GM18909 (cell line): ENCODE data around the gene TMEM163.

ENCODE experiments used
- ATAC-seq: cut with Tn5 transposase; IDR thresholded peaks from one replicate; pipeline ENCODE4 v1.9.1; 2021; ENCODE audit warnings: mild to moderate bottlenecking; ENCODE audit not compliant: unreplicated experiment, poor library complexity

Gene TMEM163

GRCh38 chr2:134446383-134447017 is 272.3 kb downstream of the TMEM163 start:
- ATAC-seq, result no peak

- no peak for ATAC-seq
Measured at GRCh38 chr2:134445985-134446382, 272.8 kb downstream of the TMEM163 start.

- no peak for ATAC-seq
Measured at GRCh38 chr2:134445116-134445515, 273.7 kb downstream of the TMEM163 start.

GRCh38 chr2:134443814-134444480 is 274.9 kb downstream of the TMEM163 start:
- ATAC-seq, result no peak

- ATAC-seq, result no peak
Measured at GRCh38 chr2:134441153-134441863, 277.5 kb downstream of the TMEM163 start.

GRCh38 chr2:134440336-134440909 is 278.4 kb downstream of the TMEM163 start:
- ATAC-seq, result no peak

GRCh38 chr2:134438371-134438770 is 280.4 kb downstream of the TMEM163 start:
- ATAC-seq, result no peak

GRCh38 chr2:134436706-134437105 is 282.1 kb downstream of the TMEM163 start:
- ATAC-seq, result no peak

GRCh38 chr2:134435936-134436335 is 282.9 kb downstream of the TMEM163 start:
- ATAC-seq, result no peak

- no peak for ATAC-seq
Measured at GRCh38 chr2:134435505-134435904, 283.3 kb downstream of the TMEM163 start.

GRCh38 chr2:134433979-134434378 is 284.8 kb downstream of the TMEM163 start:
- ATAC-seq, result no peak

- no peak for ATAC-seq
Measured at GRCh38 chr2:134433469-134433868, 285.3 kb downstream of the TMEM163 start.

GRCh38 chr2:134432435-134432883 is 286.3 kb downstream of the TMEM163 start:
- no peak for ATAC-seq

GRCh38 chr2:134431838-134432434 is 286.9 kb downstream of the TMEM163 start:
- ATAC-seq, result no peak

GRCh38 chr2:134429886-134430285 is 288.9 kb downstream of the TMEM163 start:
- no peak for ATAC-seq

- no peak for ATAC-seq
Measured at GRCh38 chr2:134426721-134427120, 292.1 kb downstream of the TMEM163 start.

GRCh38 chr2:134425724-134426496 is 292.9 kb downstream of the TMEM163 start:
- ATAC-seq, result no peak

- ATAC-seq, result no peak
Measured at GRCh38 chr2:134421556-134422328, 297.1 kb downstream of the TMEM163 start.

GRCh38 chr2:134420920-134421319 is 297.9 kb downstream of the TMEM163 start:
- no peak for ATAC-seq
